Activated T-cell treated with anti-CD3 and anti-CD28 coated beads, Interleukin-2, amount 50 U/mL, for 24 hours (primary cell): Measurements from ENCODE around the gene TAB2.
A peak's percentile ranks its signal among the peaks of the same experiment; 100 is the strongest.
"Not testable (repeated sequence)": the region's sequence is repeated elsewhere in the genome, so short reads cannot be mapped to it uniquely, and the experiment has no call there.

ENCODE experiments used
- DNase-seq: peaks from one replicate; pipeline ENCODE4 v3.0.0-alpha.2; 2020
- H3K27ac Mint-ChIP-seq: 2 replicates; pipeline ENCODE4 v1.8.0; 2020; ENCODE audit warnings: mild to moderate bottlenecking, mixed read lengths
- H3K27me3 Mint-ChIP-seq: 2 replicates; pipeline ENCODE4 v1.8.0; 2020; ENCODE audit warnings: mixed read lengths
- H3K36me3 Mint-ChIP-seq: 2 replicates; pipeline ENCODE4 v1.8.0; 2020; ENCODE audit warnings: low read depth, mixed read lengths
- H3K4me1 Mint-ChIP-seq: 2 replicates; pipeline ENCODE4 v1.8.0; 2020; ENCODE audit warnings: low read depth, mixed read lengths
- H3K4me3 Mint-ChIP-seq: 2 replicates; pipeline ENCODE4 v1.8.0; 2020; ENCODE audit warnings: mild to moderate bottlenecking, moderate library complexity, mixed read lengths
- H3K9me3 Mint-ChIP-seq: 2 replicates; pipeline ENCODE4 v1.8.0; 2020; ENCODE audit warnings: mixed read lengths

The TAB2 gene

GRCh38 chr6:149319422-149319821 lies 1.9 kb downstream of the TAB2 start:
- peaks cover 54% of the 10 kb centered on the region for H3K4me1 Mint-ChIP-seq
- no peak for DNase-seq
- H3K27me3 Mint-ChIP-seq: no peaks in the 10 kb centered on the region
- peak overlapping the region; percentile 98 for H3K27ac Mint-ChIP-seq
- H3K36me3 Mint-ChIP-seq: peaks cover 48% of the 10 kb centered on the region
- H3K9me3 Mint-ChIP-seq: no peaks in the 10 kb centered on the region
- H3K4me3 Mint-ChIP-seq: peak overlapping the region; percentile 88

DNA sequence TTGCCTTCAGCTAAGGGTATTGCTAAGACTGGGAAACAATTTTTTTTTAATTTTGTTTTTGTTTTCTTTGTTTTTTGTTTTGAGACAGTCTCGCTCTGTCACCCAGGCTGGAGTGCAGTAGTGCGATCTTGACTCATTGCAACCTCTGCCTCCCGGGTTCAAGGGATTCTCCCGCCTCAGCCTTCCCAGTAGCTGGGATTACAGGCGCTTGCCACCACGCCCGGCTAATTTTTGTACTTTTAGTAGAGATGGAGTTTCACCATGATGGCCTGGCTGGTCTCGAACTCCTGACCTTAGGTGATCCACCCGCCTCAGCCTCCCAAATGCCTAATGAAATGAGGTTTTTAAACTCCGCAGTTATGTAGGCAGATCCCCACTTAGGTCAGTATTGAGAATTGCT lies 2.5 kb downstream of the TAB2 start:
- Mint-ChIP-seq H3K27ac (peak overlapping the region; percentile 98), H3K4me3 (peak overlapping the region; percentile 88), H3K36me3 (peaks cover 51% of the 10 kb centered on the region), H3K4me1 (peaks cover 58% of the 10 kb centered on the region)
- not testable (repeated sequence) for H3K27me3 Mint-ChIP-seq, H3K9me3 Mint-ChIP-seq
- peak; percentile 61 for DNase-seq

- Mint-ChIP-seq H3K27ac (peak overlapping the region; percentile 98), H3K36me3 (peaks cover 59% of the 10 kb centered on the region), H3K27me3 (no peaks in the 10 kb centered on the region), H3K4me1 (peaks cover 61% of the 10 kb centered on the region), H3K9me3 (no peaks in the 10 kb centered on the region), H3K4me3 (peak overlapping the region; percentile 88)
- no peak for DNase-seq
These were observed 3.3 kb downstream of the TAB2 start for GRCh38 chr6:149320796-149321195.

DNA sequence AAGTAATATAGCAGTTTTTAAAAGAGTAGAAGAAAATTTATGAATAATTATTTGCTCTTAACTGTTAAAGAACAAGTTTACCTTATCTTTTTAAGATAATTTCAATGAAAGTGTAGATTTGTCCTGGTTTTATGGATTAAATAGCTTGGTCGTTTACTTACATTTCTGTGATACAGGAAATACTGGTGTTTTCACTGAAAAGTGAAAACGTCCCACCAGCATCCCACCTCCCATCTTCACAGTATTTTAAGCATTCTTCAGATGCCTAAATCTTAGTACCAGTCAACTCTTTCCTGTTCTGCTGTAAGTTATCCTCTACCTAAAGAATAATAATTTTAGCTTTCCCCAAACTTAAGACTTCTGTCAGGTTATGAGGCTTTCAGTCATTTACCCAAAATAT lies 5.8 kb downstream of the TAB2 start:
- no peak for DNase-seq
- peak overlapping the region; percentile 86 for H3K27ac Mint-ChIP-seq

DNA sequence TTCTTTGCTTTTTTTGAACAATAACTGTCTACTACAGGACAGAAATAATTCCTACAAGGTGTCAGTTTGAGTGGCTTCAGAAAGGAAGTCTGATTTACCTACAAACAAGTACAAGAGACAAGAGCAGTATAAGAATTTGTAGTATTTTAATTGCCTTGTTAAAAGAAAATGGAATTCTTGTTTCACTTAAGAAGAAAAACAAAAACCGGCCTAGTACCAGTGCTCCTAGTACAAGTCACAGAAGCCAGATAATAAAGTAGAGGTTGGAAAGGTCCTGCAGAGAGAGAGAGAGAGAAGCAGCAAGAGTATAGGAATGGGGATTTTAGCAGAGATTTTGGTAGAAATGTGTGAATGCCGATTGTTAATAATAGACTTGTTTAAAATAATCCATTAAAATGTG lies 6.4 kb downstream of the TAB2 start:
- Mint-ChIP-seq H3K4me1 (peaks cover 86% of the 10 kb centered on the region), H3K27ac (peak overlapping the region; percentile 86), H3K9me3 (no peaks in the 10 kb centered on the region), H3K36me3 (peaks cover 78% of the 10 kb centered on the region), H3K4me3 (peak overlapping the region; percentile 88), H3K27me3 (no peaks in the 10 kb centered on the region)
- DNase-seq: no peak

More for the DNA sequence above, 5.8 kb downstream of the TAB2 start:
- Mint-ChIP-seq H3K4me3 (peak overlapping the region; percentile 88), H3K9me3 (no peaks in the 10 kb centered on the region), H3K4me1 (peaks cover 80% of the 10 kb centered on the region), H3K36me3 (peaks cover 78% of the 10 kb centered on the region), H3K27me3 (no peaks in the 10 kb centered on the region)

DNA sequence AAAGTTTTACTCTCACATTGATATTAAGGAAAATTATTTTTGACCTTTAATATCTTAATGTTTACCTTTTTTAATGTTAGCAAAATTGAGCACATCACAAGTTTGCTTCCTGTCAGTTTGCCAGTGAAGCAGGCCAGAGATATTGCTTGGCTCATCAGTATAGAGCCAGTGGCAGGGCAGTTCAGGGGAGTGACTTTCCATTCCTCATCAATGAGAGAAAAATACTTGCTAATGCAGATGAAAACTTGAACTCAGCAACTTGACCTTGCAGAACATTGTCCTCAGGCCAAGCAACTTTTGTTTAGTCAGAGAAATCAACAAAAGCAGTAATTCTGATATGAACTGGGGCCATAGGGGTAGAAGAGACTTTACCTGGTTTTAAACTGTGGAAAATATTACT lies 6.9 kb downstream of the TAB2 start:
- no peak for DNase-seq

DNA sequence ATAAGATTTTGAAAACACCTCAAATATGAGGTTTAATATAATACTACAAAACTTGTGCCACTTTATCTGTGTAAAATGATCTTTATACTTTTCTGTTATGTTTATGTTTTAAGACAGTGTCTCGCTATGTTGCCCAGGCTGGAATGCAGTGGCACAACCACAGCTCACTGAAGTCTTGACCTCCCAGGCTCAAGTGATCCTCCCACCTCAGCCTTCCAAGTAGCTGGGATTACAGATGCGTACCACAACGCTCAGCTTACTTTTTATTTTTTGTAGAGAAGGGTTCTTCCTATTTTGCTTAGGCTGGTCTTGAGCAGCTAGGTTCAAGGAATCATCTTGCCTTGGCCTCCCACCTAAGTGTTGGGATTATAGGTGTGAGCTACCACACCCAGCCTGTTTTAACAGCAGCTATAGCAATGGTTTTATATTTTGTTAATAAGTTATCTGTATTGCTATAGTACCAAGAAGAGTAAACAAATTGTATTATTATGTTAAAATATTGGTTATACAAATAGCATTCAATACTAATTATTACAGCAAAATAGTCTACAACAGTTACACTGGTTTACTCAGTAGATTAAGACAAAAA lies 8.2 kb downstream of the TAB2 start:
- H3K4me3 Mint-ChIP-seq: no peak overlapping the region

More for the DNA sequence above, 6.9 kb downstream of the TAB2 start:
- Mint-ChIP-seq H3K4me3 (peak overlapping the region; percentile 47), H3K27me3 (no peaks in the 10 kb centered on the region), H3K27ac (peak overlapping the region; percentile 85), H3K9me3 (no peaks in the 10 kb centered on the region), H3K4me1 (peaks cover 87% of the 10 kb centered on the region), H3K36me3 (peaks cover 73% of the 10 kb centered on the region)

GRCh38 chr6:149327638-149328037 lies 10.1 kb downstream of the TAB2 start:
- DNase-seq: no peak
- Mint-ChIP-seq H3K4me1 (peaks cover 92% of the 10 kb centered on the region), H3K27me3 (no peaks in the 10 kb centered on the region), H3K4me3 (no peak overlapping the region), H3K27ac (peak overlapping the region; percentile 18), H3K36me3 (peaks cover 57% of the 10 kb centered on the region), H3K9me3 (no peaks in the 10 kb centered on the region)

More for the DNA sequence above, 8.2 kb downstream of the TAB2 start:
- H3K27ac Mint-ChIP-seq: peak overlapping the region; percentile 35
- no peak for DNase-seq
- H3K4me1 Mint-ChIP-seq: peaks cover 91% of the 10 kb centered on the region
- H3K9me3 Mint-ChIP-seq: no peaks in the 10 kb centered on the region
- no peaks in the 10 kb centered on the region for H3K27me3 Mint-ChIP-seq
- H3K36me3 Mint-ChIP-seq: peaks cover 70% of the 10 kb centered on the region

GRCh38 chr6:149328083-149328482 lies 10.6 kb downstream of the TAB2 start:
- Mint-ChIP-seq H3K9me3 (no peaks in the 10 kb centered on the region), H3K4me3 (no peak overlapping the region), H3K27me3 (no peaks in the 10 kb centered on the region), H3K27ac (peak overlapping the region; percentile 18), H3K4me1 (peaks cover 92% of the 10 kb centered on the region), H3K36me3 (peaks cover 53% of the 10 kb centered on the region)
- no peak for DNase-seq

DNA sequence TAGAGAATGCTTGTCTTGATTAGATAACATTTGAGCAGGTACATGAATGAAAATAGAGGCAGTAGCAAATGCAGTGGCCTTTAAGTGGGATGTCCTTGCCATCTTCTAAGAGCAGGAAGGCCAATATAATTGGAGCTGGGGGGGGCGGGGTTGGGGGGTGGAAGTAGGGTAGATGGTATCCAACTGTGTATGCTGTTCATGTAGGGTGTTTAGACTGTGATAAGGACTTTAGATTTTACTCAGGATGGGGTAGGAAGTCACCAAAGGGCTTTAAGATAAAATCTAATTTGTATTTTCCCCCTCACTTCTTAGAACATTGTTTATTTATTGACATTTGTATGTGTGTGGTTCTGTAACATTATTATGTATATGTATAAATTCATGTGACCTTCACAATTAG lies 12.0 kb downstream of the TAB2 start:
- Mint-ChIP-seq H3K36me3 (peaks cover 46% of the 10 kb centered on the region), H3K27me3 (no peaks in the 10 kb centered on the region), H3K27ac (peak overlapping the region; percentile 55), H3K4me1 (peaks cover 94% of the 10 kb centered on the region), H3K9me3 (no peaks in the 10 kb centered on the region), H3K4me3 (peak overlapping the region; percentile 10)
- DNase-seq: no peak

GRCh38 chr6:149330133-149330532 lies 12.6 kb downstream of the TAB2 start:
- H3K9me3 Mint-ChIP-seq: no peaks in the 10 kb centered on the region
- H3K4me1 Mint-ChIP-seq: peaks cover 93% of the 10 kb centered on the region
- no peak for DNase-seq
- peak overlapping the region; percentile 75 for H3K27ac Mint-ChIP-seq
- peak overlapping the region; percentile 30 for H3K4me3 Mint-ChIP-seq
- no peaks in the 10 kb centered on the region for H3K27me3 Mint-ChIP-seq
- peaks cover 47% of the 10 kb centered on the region for H3K36me3 Mint-ChIP-seq

- H3K9me3 Mint-ChIP-seq: no peaks in the 10 kb centered on the region
- H3K4me3 Mint-ChIP-seq: peak overlapping the region; percentile 30
- no peaks in the 10 kb centered on the region for H3K27me3 Mint-ChIP-seq
- no peak for DNase-seq
- peak overlapping the region; percentile 75 for H3K27ac Mint-ChIP-seq
- H3K4me1 Mint-ChIP-seq: peaks cover 94% of the 10 kb centered on the region
- peaks cover 37% of the 10 kb centered on the region for H3K36me3 Mint-ChIP-seq
These were observed 13.7 kb downstream of the TAB2 start for GRCh38 chr6:149331043-149331807.

DNA sequence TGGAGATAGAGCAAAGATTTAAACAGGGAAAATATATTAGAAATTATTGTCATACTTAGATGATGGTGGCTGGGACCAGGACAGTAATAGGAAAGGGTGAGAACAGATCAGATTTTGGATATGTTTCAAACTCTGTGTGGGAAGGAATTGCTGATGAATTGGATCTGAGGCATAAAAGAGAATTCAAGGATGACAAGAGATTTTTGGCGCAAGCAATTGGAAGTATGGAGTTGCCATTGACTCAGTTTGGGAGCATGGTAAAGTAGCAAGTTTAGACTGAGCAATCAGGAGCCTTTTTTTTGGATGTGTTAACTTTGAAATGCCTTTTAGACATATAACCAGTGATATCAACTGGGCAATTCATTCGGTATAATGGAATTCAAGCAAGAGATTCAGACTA lies 14.4 kb downstream of the TAB2 start:
- H3K27ac Mint-ChIP-seq: peak overlapping the region; percentile 15

GRCh38 chr6:149332602-149333265 lies 15.2 kb downstream of the TAB2 start:
- Mint-ChIP-seq H3K4me3 (peak overlapping the region; percentile 2), H3K4me1 (peaks cover 94% of the 10 kb centered on the region), H3K36me3 (peaks cover 28% of the 10 kb centered on the region), H3K27me3 (no peaks in the 10 kb centered on the region), H3K27ac (peak overlapping the region; percentile 42), H3K9me3 (no peaks in the 10 kb centered on the region)
- DNase-seq: no peak

More for the DNA sequence above, 14.4 kb downstream of the TAB2 start:
- DNase-seq: no peak
- Mint-ChIP-seq H3K9me3 (no peaks in the 10 kb centered on the region), H3K36me3 (peaks cover 32% of the 10 kb centered on the region), H3K27me3 (no peaks in the 10 kb centered on the region), H3K4me3 (peak overlapping the region; percentile 2), H3K4me1 (peaks cover 96% of the 10 kb centered on the region)

DNA sequence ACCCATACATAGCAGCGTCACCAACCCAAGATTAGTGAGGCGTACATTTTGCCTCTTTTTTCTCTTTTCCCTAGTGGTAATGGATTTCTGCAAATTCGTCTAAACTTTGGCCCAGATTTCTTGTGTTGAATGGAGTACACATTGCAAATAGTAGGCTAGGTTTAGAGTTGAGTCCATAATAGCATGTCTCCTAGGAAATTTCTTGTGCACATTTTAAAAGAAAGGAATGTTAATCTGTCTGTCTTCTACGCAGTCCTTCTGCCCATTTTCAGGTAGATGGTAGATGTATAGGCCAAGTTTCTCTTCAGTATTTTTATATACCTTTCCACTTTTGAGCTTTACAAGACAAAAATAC lies 15.7 kb downstream of the TAB2 start:
- Mint-ChIP-seq H3K4me3 (no peak overlapping the region), H3K9me3 (no peaks in the 10 kb centered on the region), H3K27ac (peak overlapping the region; percentile 42), H3K4me1 (peaks cover 94% of the 10 kb centered on the region), H3K27me3 (no peaks in the 10 kb centered on the region), H3K36me3 (peaks cover 26% of the 10 kb centered on the region)
- no peak for DNase-seq
